Measurements from ENCODE around the gene HSD17B12.
"Not testable (repeated sequence)": the region's sequence is repeated elsewhere in the genome, so short reads cannot be mapped to it uniquely, and the experiment has no call there.

The HSD17B12 gene

GRCh38 chr11:43664295-43664694 lies 16.2 kb upstream of the HSD17B12 start:
- FAIRE-seq (no peak), DNase-seq (ENCODE audit: insufficient read length, low spot score) (no peak)
- TF ChIP-seq, protein P1, sequence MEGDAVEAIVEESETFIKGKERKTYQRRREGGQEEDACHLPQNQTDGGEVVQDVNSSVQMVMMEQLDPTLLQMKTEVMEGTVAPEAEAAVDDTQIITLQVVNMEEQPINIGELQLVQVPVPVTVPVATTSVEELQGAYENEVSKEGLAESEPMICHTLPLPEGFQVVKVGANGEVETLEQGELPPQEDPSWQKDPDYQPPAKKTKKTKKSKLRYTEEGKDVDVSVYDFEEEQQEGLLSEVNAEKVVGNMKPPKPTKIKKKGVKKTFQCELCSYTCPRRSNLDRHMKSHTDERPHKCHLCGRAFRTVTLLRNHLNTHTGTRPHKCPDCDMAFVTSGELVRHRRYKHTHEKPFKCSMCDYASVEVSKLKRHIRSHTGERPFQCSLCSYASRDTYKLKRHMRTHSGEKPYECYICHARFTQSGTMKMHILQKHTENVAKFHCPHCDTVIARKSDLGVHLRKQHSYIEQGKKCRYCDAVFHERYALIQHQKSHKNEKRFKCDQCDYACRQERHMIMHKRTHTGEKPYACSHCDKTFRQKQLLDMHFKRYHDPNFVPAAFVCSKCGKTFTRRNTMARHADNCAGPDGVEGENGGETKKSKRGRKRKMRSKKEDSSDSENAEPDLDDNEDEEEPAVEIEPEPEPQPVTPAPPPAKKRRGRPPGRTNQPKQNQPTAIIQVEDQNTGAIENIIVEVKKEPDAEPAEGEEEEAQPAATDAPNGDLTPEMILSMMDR (IDR thresholded peaks at IDR 0.05; ENCODE audit: insufficient read depth, missing control alignments) = no peak

GRCh38 chr11:43671284-43671683 lies 9.3 kb upstream of the HSD17B12 start:
- FAIRE-seq; DNase-seq (ENCODE audit: insufficient read length, low spot score): not testable (repeated sequence)

- FAIRE-seq = no peak
- no peak for DNase-seq (ENCODE audit: insufficient read length, low spot score)
- TF ChIP-seq, protein P1 (IDR thresholded peaks at IDR 0.05; ENCODE audit: insufficient read depth, missing control alignments) = no peak
Measured at GRCh38 chr11:43674560-43674959, 6.0 kb upstream of the HSD17B12 start.

DNA sequence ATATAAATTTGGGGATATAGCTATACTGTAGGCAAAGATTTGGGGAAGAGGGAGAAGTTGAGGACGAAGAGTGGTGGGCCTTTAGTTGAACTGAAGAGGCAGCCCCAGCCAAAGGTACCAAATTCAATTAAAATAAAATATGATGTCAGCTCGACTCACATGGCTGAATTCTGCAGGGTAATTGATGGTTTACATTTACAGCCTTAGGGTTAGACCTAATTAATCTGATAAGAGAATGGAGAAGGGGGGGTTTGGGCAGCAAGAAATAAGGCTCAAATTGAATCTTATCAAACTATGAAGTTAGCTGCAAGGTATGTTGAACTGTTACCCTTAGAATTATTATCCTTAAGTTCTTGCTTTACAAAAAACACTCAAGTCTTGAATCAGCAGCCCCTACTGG lies 3.6 kb upstream of the HSD17B12 start:
- FAIRE-seq (no peak), DNase-seq (ENCODE audit: insufficient read length, low spot score) (no peak)
- TF ChIP-seq, protein P1 (IDR thresholded peaks at IDR 0.05; ENCODE audit: insufficient read depth, missing control alignments) = no peak

- FAIRE-seq (no peak), DNase-seq (ENCODE audit: insufficient read length, low spot score) (no peak)
Measured at GRCh38 chr11:43681401-43681942, 934 bp downstream of the HSD17B12 start.

GRCh38 chr11:43682081-43682480 lies 1.5 kb downstream of the HSD17B12 start:
- FAIRE-seq = peak; percentile 58
- DNase-seq (ENCODE audit: insufficient read length, low spot score) = not testable (repeated sequence)

More at GRCh38 chr11:43681401-43681942, 934 bp downstream of the HSD17B12 start:
- TF ChIP-seq, protein P1 (IDR thresholded peaks at IDR 0.05; ENCODE audit: insufficient read depth, missing control alignments) = no peak

GRCh38 chr11:43685440-43685839 lies 4.9 kb downstream of the HSD17B12 start:
- TF ChIP-seq, protein P1 (IDR thresholded peaks at IDR 0.05; ENCODE audit: insufficient read depth, missing control alignments) = no peak
- FAIRE-seq (no peak), DNase-seq (ENCODE audit: insufficient read length, low spot score) (no peak)

DNA sequence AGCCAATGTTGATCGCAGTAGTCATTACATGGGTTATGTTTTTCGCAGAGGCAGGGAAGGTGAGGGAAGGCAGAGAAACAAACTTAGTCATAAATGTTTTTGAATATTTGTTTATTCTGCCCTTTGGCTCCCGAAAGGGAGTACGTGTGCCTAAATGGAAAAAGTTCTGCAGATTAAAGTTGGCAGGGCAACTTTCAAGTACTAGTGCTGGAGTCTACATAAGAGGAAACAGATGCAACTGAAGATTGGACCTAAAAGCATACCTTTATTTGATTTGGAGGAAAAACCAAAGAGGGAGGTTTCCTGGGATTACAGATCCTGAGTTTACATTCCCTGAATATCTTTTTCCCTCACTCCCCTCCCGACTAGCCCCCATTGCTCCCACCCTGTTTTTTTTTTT lies 5.7 kb downstream of the HSD17B12 start:
- TF ChIP-seq, protein P1 (IDR thresholded peaks at IDR 0.05; ENCODE audit: insufficient read depth, missing control alignments) = no peak
- FAIRE-seq (no peak), DNase-seq (ENCODE audit: insufficient read length, low spot score) (no peak)
